ENCODE measurements around the gene MAST4. TPM values are rescaled to one million over a fixed set of nuclear protein-coding genes. Genes with fewer than 3 reads are reported as not detected.
A peak's percentile ranks its signal among the peaks of the same experiment; 100 is the strongest.

The MAST4 gene
- total RNA-seq, 2 donors from 2014 or later: 9.5 to 20.8 TPM

- H3K4me1 ChIP-seq: no peaks in the 10 kb centered on the region
- no peaks in the 10 kb centered on the region for H3K36me3 ChIP-seq
- no peak overlapping the region for H3K9ac ChIP-seq (ENCODE audit: low read depth in 2 of 2, low read length in 2 of 2)
- TF ChIP-seq CTCF (IDR thresholded peaks at IDR 0.05): no peak
- H3K4me3 ChIP-seq: no peak overlapping the region
- intact Hi-C loops (cut with DNase I): loop anchor here (5.0 kb wide), 3 partner anchors 49 to 394 kb away; no protein-coding TSS in a partner anchor
- no peak for DNase-seq
- H3K27me3 ChIP-seq: no peaks in the 10 kb centered on the region
- no peaks in the 10 kb centered on the region for H3K9me3 ChIP-seq
- no peak overlapping the region for H3K27ac ChIP-seq
These were observed 217.1 kb downstream of the MAST4 start for GRCh38 chr5:66813306-66813705.

GRCh38 chr5:66814146-66814991, 218.2 kb downstream of the MAST4 start:
- no peak overlapping the region for H3K27ac ChIP-seq
- H3K9me3 ChIP-seq: no peaks in the 10 kb centered on the region
- intact Hi-C loops (cut with DNase I): loop anchor here (5.0 kb wide), 3 partner anchors 48 to 393 kb away; no protein-coding TSS in a partner anchor
- no peak overlapping the region for H3K4me3 ChIP-seq
- no peaks in the 10 kb centered on the region for H3K4me1 ChIP-seq
- H3K36me3 ChIP-seq: no peaks in the 10 kb centered on the region
- DNase-seq: peak; percentile 50
- H3K9ac ChIP-seq (ENCODE audit: low read depth in 2 of 2, low read length in 2 of 2): no peak overlapping the region
- peak; percentile 76 for TF ChIP-seq CTCF (IDR thresholded peaks at IDR 0.05)
- no peaks in the 10 kb centered on the region for H3K27me3 ChIP-seq

GRCh38 chr5:66818304-66818934, 222.2 kb downstream of the MAST4 start:
- intact Hi-C loops (cut with DNase I): no loop called here
- H3K4me1 ChIP-seq: no peaks in the 10 kb centered on the region
- no peaks in the 10 kb centered on the region for H3K36me3 ChIP-seq
- no peak overlapping the region for H3K27ac ChIP-seq
- H3K27me3 ChIP-seq: no peaks in the 10 kb centered on the region
- H3K9ac ChIP-seq (ENCODE audit: low read depth in 2 of 2, low read length in 2 of 2): no peak overlapping the region
- no peak for DNase-seq
- no peak overlapping the region for H3K4me3 ChIP-seq
- H3K9me3 ChIP-seq: no peaks in the 10 kb centered on the region
- TF ChIP-seq CTCF (IDR thresholded peaks at IDR 0.05): no peak

- no peak for DNase-seq
- Histone ChIP-seq H3K9me3 (no peaks in the 10 kb centered on the region), H3K27me3 (no peaks in the 10 kb centered on the region), H3K4me1 (no peaks in the 10 kb centered on the region), H3K36me3 (no peaks in the 10 kb centered on the region), H3K9ac (ENCODE audit: low read depth in 2 of 2, low read length in 2 of 2) (no peak overlapping the region), H3K4me3 (no peak overlapping the region), H3K27ac (no peak overlapping the region)
- no peak for TF ChIP-seq CTCF (IDR thresholded peaks at IDR 0.05)
- intact Hi-C loops (cut with DNase I): no loop called here
These were observed 222.7 kb downstream of the MAST4 start for GRCh38 chr5:66818935-66819328.

GRCh38 chr5:66820630-66821207, 224.5 kb downstream of the MAST4 start:
- H3K27ac ChIP-seq: no peak overlapping the region
- no peak overlapping the region for H3K4me3 ChIP-seq
- no peak for DNase-seq
- H3K9me3 ChIP-seq: no peaks in the 10 kb centered on the region
- intact Hi-C loops (cut with DNase I): no loop called here
- no peaks in the 10 kb centered on the region for H3K36me3 ChIP-seq
- no peaks in the 10 kb centered on the region for H3K27me3 ChIP-seq
- no peak overlapping the region for H3K9ac ChIP-seq (ENCODE audit: low read depth in 2 of 2, low read length in 2 of 2)
- H3K4me1 ChIP-seq: no peaks in the 10 kb centered on the region
- no peak for TF ChIP-seq CTCF (IDR thresholded peaks at IDR 0.05)
